GM23338 (cell line): ENCODE measurements around the gene SCN1B. TPM values are rescaled to one million over a fixed set of nuclear protein-coding genes. Genes with fewer than 3 reads are reported as not detected.

ENCODE experiments used
- ATAC-seq: fragments of 200-7000 bp; cut with Tn5 transposase; 3 replicates; pipeline ENCODE4 v1.9.1; 2020
- DNase-seq: peaks from one replicate; pipeline ENCODE4 v3.0.0-alpha.2; 2015; ENCODE audit warnings: low spot score
- H2AFZ ChIP-seq: fragments of 200-600 bp; sonication (generic); 2 replicates; pipeline ENCODE4 v1.8.0; 2016; ENCODE audit warnings: antibody characterized with exemption, mild to moderate bottlenecking, moderate library complexity
- H3F3A ChIP-seq: fragments of 200-600 bp; sonication (generic); replicated peaks from 2 replicates; pipeline ENCODE4 v1.8.0; 2017; ENCODE audit warnings: antibody characterized with exemption, mixed run types, low read depth
- H3K27ac ChIP-seq: fragments of 200-600 bp; sonication (generic); 2 replicates; pipeline ENCODE4 v1.6.1; 2016; ENCODE audit warnings: low read depth
- H3K27me3 ChIP-seq: fragments of 200-600 bp; sonication (generic); 2 replicates; pipeline ENCODE4 v1.8.0; 2016; ENCODE audit warnings: mild to moderate bottlenecking, mixed run types, moderate library complexity; ENCODE audit not compliant: insufficient read depth
- H3K36me3 ChIP-seq: fragments of 200-600 bp; sonication (generic); 2 replicates; pipeline ENCODE4 v1.8.0; 2016; ENCODE audit warnings: mild to moderate bottlenecking; ENCODE audit not compliant: insufficient read depth
- H3K4me1 ChIP-seq: fragments of 200-600 bp; sonication (generic); 2 replicates; pipeline ENCODE4 v1.8.0; 2016; ENCODE audit warnings: mild to moderate bottlenecking, moderate library complexity; ENCODE audit not compliant: insufficient read depth
- H3K4me2 ChIP-seq: fragments of 200-600 bp; sonication (generic); 2 replicates; pipeline ENCODE4 v1.7.1; 2017; ENCODE audit warnings: mixed run types
- H3K4me3 ChIP-seq: fragments of 200-600 bp; sonication (generic); 2 replicates; pipeline ENCODE4 v1.6.1; 2016; ENCODE audit warnings: mixed run types
- H3K79me2 ChIP-seq: fragments of 200-600 bp; sonication (generic); replicated peaks from 2 replicates; pipeline ENCODE4 v1.8.0; 2017; ENCODE audit warnings: mild to moderate bottlenecking; ENCODE audit not compliant: insufficient read depth
- H3K9me2 ChIP-seq: fragments of 200-600 bp; sonication (generic); 2 replicates; pipeline ENCODE4 v1.8.0; 2017; ENCODE audit not compliant: insufficient read depth
- H4K20me1 ChIP-seq: fragments of 200-600 bp; sonication (generic); replicated peaks from 2 replicates; pipeline ENCODE4 v1.8.0; 2017; ENCODE audit warnings: mild to moderate bottlenecking; ENCODE audit not compliant: insufficient read depth
- H3K27ac Mint-ChIP-seq: 2 replicates; pipeline ENCODE4 v1.8.0; 2020; ENCODE audit warnings: inconsistent platforms, mild to moderate bottlenecking, moderate library complexity, mixed read lengths
- H3K27me3 Mint-ChIP-seq: 3 replicates; pipeline ENCODE4 v1.8.0; 2022; ENCODE audit warnings: low read depth, mild to moderate bottlenecking, moderate library complexity, mixed read lengths, inconsistent platforms; ENCODE audit not compliant: insufficient read depth, poor library complexity
- H3K36me3 Mint-ChIP-seq: 3 replicates; pipeline ENCODE4 v1.8.0; 2021; ENCODE audit warnings: low read depth, mild to moderate bottlenecking, inconsistent platforms, moderate library complexity, mixed read lengths
- H3K4me1 Mint-ChIP-seq: 3 replicates; pipeline ENCODE4 v1.8.0; 2020; ENCODE audit warnings: mild to moderate bottlenecking, inconsistent platforms, mixed read lengths
- H3K4me3 Mint-ChIP-seq: 3 replicates; pipeline ENCODE4 v1.8.0; 2021; ENCODE audit warnings: moderate library complexity, mild to moderate bottlenecking, inconsistent platforms, mixed read lengths
- H3K9me3 Mint-ChIP-seq: 3 replicates; pipeline ENCODE4 v1.8.0; 2020; ENCODE audit warnings: moderate library complexity, mild to moderate bottlenecking, inconsistent platforms, mixed read lengths
- CREB1 ChIP-seq: fragments of 250-450 bp; sonication (Bioruptor Pico); IDR thresholded peaks from 2 replicates; pipeline ENCODE4 v1.5.0; 2020; ENCODE audit warnings: low read depth, mild to moderate bottlenecking, moderate library complexity
- ETS1 ChIP-seq: IDR thresholded peaks from 2 replicates; pipeline ENCODE4 v1.6.1; 2016; ENCODE audit warnings: antibody characterized with exemption
- EZH2 ChIP-seq: fragments of 200-600 bp; sonication (generic); IDR thresholded peaks from one replicate; pipeline ENCODE4 v1.8.0; 2017; ENCODE audit warnings: antibody characterized with exemption, mild to moderate bottlenecking, low read depth; ENCODE audit not compliant: unreplicated experiment
- EZH2phosphoT487 ChIP-seq: fragments of 200-600 bp; sonication (generic); IDR thresholded peaks from one replicate; pipeline ENCODE4 v1.8.1; 2018; ENCODE audit warnings: antibody characterized with exemption; ENCODE audit not compliant: unreplicated experiment
- JUNB ChIP-seq: IDR thresholded peaks from one replicate; pipeline ENCODE4 v1.6.1; 2016; ENCODE audit warnings: antibody characterized with exemption; ENCODE audit not compliant: unreplicated experiment
- NANOG ChIP-seq: IDR thresholded peaks from 2 replicates; pipeline ENCODE4 v1.6.1; 2016; ENCODE audit warnings: antibody characterized with exemption, borderline replicate concordance
- POLR2AphosphoS5 ChIP-seq: IDR thresholded peaks from 2 replicates; pipeline ENCODE4 v1.6.1; 2016; ENCODE audit warnings: antibody characterized with exemption, low read depth
- REST ChIP-seq: IDR thresholded peaks from one replicate; pipeline ENCODE4 v1.6.1; 2018; ENCODE audit warnings: antibody characterized with exemption; ENCODE audit not compliant: unreplicated experiment
- STAT1 ChIP-seq: IDR thresholded peaks from one replicate; pipeline ENCODE4 v1.6.1; 2016; ENCODE audit warnings: antibody characterized with exemption; ENCODE audit not compliant: unreplicated experiment
- ZNF114 ChIP-seq: fragments of 250-450 bp; sonication (Bioruptor Pico); IDR thresholded peaks from 2 replicates; pipeline ENCODE4 v1.5.0; 2020; ENCODE audit warnings: mild to moderate bottlenecking, moderate library complexity
- ZNF331 ChIP-seq: fragments of 250-450 bp; sonication (Bioruptor Pico); IDR thresholded peaks from 2 replicates; pipeline ENCODE4 v1.5.0; 2020; ENCODE audit warnings: low read depth, mild to moderate bottlenecking, moderate library complexity
- polyA plus RNA-seq: library from polyadenylated mRNA; unstranded; fragments of >200 nt; fragmentation: Nextera tagmentation; extraction: Ambion mirVana; gene quantifications from 2 replicates; pipeline ENCODE4 v1.2.1, GENCODE V29; 2016
- total RNA-seq: library from RNA; depleted of rRNA; stranded (reverse); fragments of >200 nt; shearing (Covaris generic); gene quantifications from 2 replicates; pipeline ENCODE4 v1.2.3, GENCODE V29; 2014
- TF ChIP-seq, protein P1 (sequence below), 2 experiments: fragments of 200-600 bp in 1 of 2; sonication (generic) in 1 of 2; conservative IDR thresholded peaks; 2 replicates each; pipeline versions ENCODE4 v1.5.1 to v1.6.1; 2016 to 2017; ENCODE audit warnings: antibody characterized with exemption in 2 of 2, low read depth in 2 of 2, mild to moderate bottlenecking in 2 of 2, moderate library complexity in 1 of 2

SCN1B gene
- total and polyA plus RNA-seq, 2 experiments from 2014 or later: 1.7 to 4.8 TPM

GRCh38 chr19:35031072-35031881, 1.0 kb downstream of the SCN1B start:
- peak overlapping the region; percentile 96 for H2AFZ ChIP-seq
- peak; percentile 34 for ATAC-seq

DNA sequence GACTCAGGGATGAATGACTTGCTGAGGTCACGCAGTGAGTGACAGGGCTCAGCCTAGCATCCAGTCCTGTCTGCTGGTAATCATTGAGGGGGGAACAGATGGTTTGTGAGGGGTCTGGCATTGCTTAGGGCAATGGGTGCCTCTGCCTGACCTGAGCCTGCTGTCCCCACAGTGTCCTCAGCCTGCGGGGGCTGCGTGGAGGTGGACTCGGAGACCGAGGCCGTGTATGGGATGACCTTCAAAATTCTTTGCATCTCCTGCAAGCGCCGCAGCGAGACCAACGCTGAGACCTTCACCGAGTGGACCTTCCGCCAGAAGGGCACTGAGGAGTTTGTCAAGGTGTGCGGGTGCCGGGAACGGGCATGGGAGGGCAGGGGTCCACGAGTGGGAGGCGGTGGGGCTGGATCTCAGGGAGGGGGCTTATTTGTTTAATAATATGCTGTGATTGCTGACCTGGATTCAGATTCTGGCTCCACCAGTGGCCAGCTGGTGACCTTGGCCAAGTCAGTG, 2.1 kb downstream of the SCN1B start:
- peaks cover 6% of the 10 kb centered on the region; the same call in 2 of the 3 replicates for H3K4me1 Mint-ChIP-seq
- Histone ChIP-seq H3K27me3 (peaks cover 34% of the 10 kb centered on the region), H3K79me2 (no peaks in the 10 kb centered on the region), H3K9me2 (no peaks in the 10 kb centered on the region), H3K4me1 (peaks cover 10% of the 10 kb centered on the region), H3K4me3 (no peak overlapping the region), H4K20me1 (peaks cover 7% of the 10 kb centered on the region; the same call in 1 of the 2 replicates), H3K4me2 (no peak overlapping the region), H3K36me3 (peaks cover 4% of the 10 kb centered on the region; the same call in 1 of the 2 replicates), H2AFZ (no peak overlapping the region), H3F3A (peaks cover 30% of the 10 kb centered on the region), H3K27ac (no peak overlapping the region)
- peaks cover 11% of the 10 kb centered on the region for H3K36me3 Mint-ChIP-seq
- DNase-seq: no peak
- no peak overlapping the region for H3K4me3 Mint-ChIP-seq
- ATAC-seq: no peak
- H3K27ac Mint-ChIP-seq: no peak overlapping the region
- H3K27me3 Mint-ChIP-seq: peaks cover 45% of the 10 kb centered on the region
- H3K9me3 Mint-ChIP-seq: peaks cover 7% of the 10 kb centered on the region; the same call in 2 of the 3 replicates
- no peak for TF ChIP-seq EZH2phosphoT487
- no peak for TF ChIP-seq NANOG
- TF ChIP-seq POLR2AphosphoS5: no peak
- no peak for TF ChIP-seq REST
- TF ChIP-seq JUNB: no peak
- no peak for TF ChIP-seq ZNF114
- TF ChIP-seq ETS1: no peak
- no peak for TF ChIP-seq CREB1 (CRISPR knock-in tag)
- TF ChIP-seq ZNF331: no peak

More at GRCh38 chr19:35031072-35031881, 1.0 kb downstream of the SCN1B start:
- Histone ChIP-seq H3K79me2 (no peaks in the 10 kb centered on the region), H3K27ac (no peak overlapping the region), H3K36me3 (peaks cover 14% of the 10 kb centered on the region), H4K20me1 (peaks cover 11% of the 10 kb centered on the region; the same call in 1 of the 2 replicates), H3K9me2 (no peaks in the 10 kb centered on the region), H3K4me2 (peak overlapping the region; percentile 92), H3F3A (peaks cover 41% of the 10 kb centered on the region), H3K4me1 (peaks cover 15% of the 10 kb centered on the region), H3K27me3 (peaks cover 34% of the 10 kb centered on the region), H3K4me3 (peak overlapping the region; percentile 66)
- H3K4me3 Mint-ChIP-seq: peak overlapping the region; percentile 75
- H3K9me3 Mint-ChIP-seq: peaks cover 7% of the 10 kb centered on the region; the same call in 2 of the 3 replicates
- peaks cover 22% of the 10 kb centered on the region for H3K36me3 Mint-ChIP-seq
- peaks cover 6% of the 10 kb centered on the region; the same call in 2 of the 3 replicates for H3K4me1 Mint-ChIP-seq
- peaks cover 48% of the 10 kb centered on the region for H3K27me3 Mint-ChIP-seq
- DNase-seq: peak; percentile 71
- H3K27ac Mint-ChIP-seq: no peak overlapping the region
- TF ChIP-seq, protein P1, sequence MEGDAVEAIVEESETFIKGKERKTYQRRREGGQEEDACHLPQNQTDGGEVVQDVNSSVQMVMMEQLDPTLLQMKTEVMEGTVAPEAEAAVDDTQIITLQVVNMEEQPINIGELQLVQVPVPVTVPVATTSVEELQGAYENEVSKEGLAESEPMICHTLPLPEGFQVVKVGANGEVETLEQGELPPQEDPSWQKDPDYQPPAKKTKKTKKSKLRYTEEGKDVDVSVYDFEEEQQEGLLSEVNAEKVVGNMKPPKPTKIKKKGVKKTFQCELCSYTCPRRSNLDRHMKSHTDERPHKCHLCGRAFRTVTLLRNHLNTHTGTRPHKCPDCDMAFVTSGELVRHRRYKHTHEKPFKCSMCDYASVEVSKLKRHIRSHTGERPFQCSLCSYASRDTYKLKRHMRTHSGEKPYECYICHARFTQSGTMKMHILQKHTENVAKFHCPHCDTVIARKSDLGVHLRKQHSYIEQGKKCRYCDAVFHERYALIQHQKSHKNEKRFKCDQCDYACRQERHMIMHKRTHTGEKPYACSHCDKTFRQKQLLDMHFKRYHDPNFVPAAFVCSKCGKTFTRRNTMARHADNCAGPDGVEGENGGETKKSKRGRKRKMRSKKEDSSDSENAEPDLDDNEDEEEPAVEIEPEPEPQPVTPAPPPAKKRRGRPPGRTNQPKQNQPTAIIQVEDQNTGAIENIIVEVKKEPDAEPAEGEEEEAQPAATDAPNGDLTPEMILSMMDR (conservative IDR thresholded peaks at IDR 0.05; ENCODE audit: low read depth in 2 of 2): no peak
- TF ChIP-seq POLR2AphosphoS5 (peak; percentile 52), STAT1 (no peak), EZH2 (peak; percentile 38), EZH2phosphoT487 (no peak)
